ENCODE results near the gene KRT25.

- TF ChIP-seq POLR2A (IDR thresholded peaks at IDR 0.05; ENCODE audit: low read depth, low read length) (no peak), POLR2AphosphoS5 (IDR thresholded peaks at IDR 0.05; ENCODE audit: low read depth, low read length) (no peak), PAX5 (IDR thresholded peaks at IDR 0.05; ENCODE audit: insufficient read depth, low read length, severe bottlenecking) (no peak), POU2F2 (IDR thresholded peaks at IDR 0.05; ENCODE audit: low read depth, low read length) (no peak), SPI1 (IDR thresholded peaks at IDR 0.05; ENCODE audit: low read depth, low read length) (0 out of 2 replicates have a peak, but pooled peaks have one; percentile 21), TAF1 (IDR thresholded peaks at IDR 0.05; ENCODE audit: low read depth, low read length) (no peak)
Measured at GRCh38 chr17:40720899-40721298, 34.2 kb downstream of the KRT25 start.
